Measurements from ENCODE around the gene ENO4.

ENO4 gene

GRCh38 chr10:116831790-116832189 lies 17.5 kb upstream of the ENO4 start:
- DNase-seq = no peak

DNA sequence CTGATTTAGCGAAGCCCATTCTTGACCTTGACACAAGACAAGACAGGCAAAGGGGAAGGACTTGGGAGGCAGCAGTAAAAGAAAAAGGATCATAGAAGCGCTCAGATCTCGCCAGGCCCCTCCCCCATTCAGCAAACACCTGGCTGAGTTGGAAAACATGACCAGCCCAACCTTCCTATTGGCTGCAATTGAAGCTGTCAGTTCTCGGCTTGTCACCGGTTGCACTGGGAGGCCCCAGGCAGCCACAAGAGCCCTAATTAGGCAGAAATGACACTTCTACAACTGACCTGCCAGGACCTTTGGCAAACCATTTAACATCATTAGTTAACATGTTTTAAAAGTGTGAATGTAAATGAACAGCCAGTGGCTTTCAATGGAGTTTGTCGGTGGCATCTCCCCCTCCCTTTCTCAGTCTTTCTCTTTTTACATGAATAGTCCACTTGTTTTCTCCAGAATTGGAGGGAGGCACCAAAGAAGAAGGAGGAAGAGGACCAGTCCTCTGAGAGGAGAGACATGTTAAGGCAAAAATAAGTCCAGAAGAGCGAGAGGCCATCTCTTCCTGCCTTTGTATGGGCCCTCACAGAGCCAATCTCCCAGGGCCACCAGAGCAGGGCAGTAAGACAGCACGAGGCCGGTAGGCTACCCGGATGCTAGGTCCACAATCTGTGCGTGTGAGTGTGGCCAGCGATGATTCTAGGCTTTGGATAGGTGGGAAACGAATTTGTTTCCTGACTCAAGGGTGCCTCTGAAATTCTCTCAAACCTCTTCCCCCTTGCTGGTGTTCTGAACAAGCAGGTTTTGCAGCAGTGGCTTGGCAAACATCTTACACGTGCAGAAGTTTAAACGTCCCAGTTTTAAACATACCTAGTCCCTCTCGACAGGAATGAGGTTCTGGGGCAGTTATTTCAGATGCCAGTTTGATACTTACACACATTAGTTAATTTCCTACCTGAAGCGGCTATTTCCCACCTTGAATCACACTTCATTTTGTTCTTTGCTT lies 15.0 kb upstream of the ENO4 start:
- DNase-seq = no peak

DNA sequence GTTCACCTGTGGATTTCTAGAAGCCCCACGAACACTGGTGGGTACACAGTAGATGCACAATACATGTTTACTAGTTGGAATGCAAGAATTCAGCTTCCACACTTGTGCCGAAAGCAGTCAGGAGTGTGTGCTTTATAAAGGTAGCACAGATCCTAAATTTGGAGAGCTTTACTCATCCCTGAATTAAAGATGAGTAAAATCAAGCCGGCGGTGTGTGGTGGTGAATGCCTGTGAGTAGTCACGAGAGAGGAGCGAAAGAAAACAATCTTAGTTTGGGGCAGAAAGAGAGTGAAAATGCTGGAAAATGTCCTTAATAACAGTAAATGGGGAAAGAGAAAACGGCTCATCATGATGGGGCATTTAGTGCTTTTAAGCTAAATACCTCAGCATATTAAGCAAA lies 13.6 kb upstream of the ENO4 start:
- DNase-seq = no peak

GRCh38 chr10:116836083-116836482 lies 13.2 kb upstream of the ENO4 start:
- no peak for DNase-seq

DNA sequence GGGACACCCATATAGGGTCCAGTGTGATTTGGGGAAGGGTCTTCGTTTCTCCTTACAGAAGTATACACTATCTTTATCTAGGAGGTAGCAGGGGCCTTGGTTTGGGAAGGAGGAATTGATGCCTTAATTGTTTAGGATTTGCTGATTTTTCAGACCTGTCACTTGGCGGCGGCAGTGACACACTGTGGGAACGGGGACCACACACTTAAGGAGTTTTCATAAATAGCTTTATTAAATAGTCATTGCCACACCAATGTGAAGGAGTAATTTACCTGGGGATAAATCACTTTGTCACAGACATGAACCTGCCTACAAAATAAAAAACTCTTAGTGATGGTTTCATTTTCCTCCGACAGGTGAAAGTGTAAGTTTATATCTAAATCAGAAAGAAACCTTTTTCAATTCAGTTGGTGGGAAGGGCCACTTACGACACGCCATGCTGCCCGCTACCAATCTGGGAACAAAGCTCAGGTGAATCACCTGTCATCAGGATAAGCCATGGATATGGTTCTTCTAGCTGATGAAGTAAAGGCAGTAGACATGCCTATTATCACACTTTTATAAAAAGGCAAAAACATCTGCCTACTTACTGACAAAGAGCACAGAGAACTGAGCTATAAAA lies 12.3 kb upstream of the ENO4 start:
- no peak for DNase-seq

DNA sequence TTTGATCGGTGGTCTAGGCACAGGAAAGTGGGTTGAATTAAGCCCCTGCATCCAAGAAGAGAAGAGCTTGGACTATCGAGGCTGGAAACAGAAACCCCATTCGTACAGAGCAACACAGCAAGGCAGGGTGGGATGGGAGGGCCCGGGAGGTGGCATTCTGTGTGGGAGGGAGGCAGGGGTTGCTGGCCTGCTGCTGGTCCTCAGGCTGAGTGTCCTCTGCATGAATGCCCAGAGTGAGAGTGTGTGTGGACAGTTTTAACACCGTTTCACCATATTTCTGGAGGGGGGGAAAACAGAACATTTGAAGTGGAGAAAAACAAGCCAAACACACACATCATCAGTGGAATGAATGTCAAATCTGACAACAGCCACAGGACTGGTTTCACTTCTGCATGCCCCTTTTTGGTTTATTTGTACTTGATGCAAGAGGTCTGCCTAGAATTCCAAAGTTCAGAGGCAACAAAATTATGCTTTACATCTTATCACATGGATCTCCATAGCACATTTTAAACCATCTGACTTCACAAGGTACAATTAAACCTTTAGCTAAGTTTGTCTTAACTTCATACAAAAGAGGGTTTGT lies 11.1 kb upstream of the ENO4 start:
- no peak for DNase-seq

GRCh38 chr10:116840389-116841075 lies 8.8 kb upstream of the ENO4 start:
- DNase-seq = no peak

DNA sequence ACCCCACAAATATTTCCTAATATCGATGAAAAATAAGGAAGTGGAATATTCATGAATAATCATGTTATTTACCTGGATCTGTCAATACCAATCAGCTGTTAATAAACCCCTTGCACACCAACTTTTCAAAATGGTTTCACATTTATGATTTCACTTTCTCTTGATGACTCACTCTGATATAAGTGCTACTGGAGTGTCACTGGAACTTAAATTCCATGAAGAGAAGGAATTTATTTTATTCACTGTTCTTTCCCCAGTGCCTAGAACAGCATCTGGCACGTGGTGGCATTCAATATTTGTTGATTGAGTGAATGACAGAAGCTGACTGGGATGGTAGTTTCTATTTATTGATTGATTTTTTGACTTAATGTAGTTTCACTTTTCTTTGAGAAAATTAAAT lies 3.5 kb upstream of the ENO4 start:
- DNase-seq = no peak

- DNase-seq = peak in 1 of 2 experiments; percentile 7
Observed at GRCh38 chr10:116848032-116848943, 1.0 kb upstream of the ENO4 start.

DNA sequence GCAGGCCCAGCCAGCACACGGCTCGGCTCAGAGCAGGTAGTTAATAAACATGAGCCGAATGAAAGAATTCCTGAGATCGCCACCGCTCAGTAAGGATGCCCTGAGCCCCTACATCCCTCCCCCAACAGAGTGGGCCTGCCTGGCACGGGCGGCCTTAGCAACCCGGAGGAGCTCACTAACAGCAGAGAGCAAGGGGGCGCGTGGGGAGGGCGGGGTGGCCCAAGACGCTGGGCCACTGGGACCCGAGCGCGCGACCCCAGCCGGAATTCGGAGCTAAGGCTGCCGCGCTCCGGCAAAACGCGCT lies 403 bp upstream of the ENO4 start:
- DNase-seq = no peak

GRCh38 chr10:116850058-116850611 lies 836 bp downstream of the ENO4 start:
- DNase-seq = no peak

DNA sequence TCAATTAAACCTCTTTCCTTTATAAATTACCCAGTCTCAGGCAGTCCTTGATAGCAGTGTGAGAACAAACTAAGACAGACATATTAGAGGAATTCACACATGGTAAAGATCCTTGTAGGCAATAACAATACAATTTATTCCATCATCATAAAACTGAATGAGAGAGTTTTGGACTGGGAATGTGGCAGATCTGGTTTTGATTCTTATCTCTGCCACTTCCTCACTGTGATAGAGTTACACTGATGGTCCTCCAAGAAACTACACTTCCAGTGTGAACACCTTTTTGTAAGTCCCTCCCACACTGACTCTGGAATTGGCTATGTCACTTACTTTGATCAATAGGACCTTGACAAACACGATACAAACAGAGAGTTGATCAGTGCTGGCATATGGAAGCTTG lies 2.9 kb downstream of the ENO4 start:
- no peak for DNase-seq

GRCh38 chr10:116853287-116853686 lies 4.0 kb downstream of the ENO4 start:
- no peak for DNase-seq

- no peak for DNase-seq
Observed at GRCh38 chr10:116853701-116854100, 4.4 kb downstream of the ENO4 start.

DNA sequence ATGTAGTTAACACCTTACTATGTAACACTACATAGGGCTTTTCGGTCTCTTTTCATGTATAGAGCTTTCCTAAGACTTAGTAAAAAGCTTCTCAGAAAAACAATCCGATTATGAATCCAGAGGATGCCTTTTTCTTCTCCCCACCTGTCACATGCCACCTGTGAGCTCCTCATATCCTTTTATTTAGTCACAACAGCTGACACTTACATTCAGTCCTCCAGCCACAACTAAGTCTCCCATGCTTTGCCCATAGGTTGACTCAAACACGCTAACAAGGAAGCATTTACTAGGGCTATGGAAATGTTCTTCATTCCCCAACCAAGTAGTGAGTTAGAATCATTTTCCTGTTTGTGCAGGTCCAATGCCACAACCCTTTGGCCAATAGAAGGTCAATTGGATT lies 7.9 kb downstream of the ENO4 start:
- no peak for DNase-seq

DNA sequence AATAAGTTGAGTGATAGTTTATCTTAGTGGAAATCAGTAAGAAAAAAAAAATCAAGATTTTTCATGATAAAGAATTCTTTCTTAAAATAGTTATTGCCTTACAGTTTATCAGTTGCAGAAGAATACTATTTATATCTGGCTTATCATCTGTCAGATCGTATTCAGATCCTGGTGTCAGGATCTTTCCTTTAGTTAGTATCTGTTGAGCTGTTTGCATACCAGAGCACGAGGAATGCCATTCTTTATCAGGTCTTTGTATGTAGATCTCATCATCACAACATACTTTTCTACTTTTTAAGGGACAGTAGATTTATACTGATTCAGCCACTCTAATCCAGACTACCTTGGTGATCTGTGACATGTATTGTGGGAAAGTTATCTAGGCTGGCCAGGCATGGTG lies 12.5 kb downstream of the ENO4 start:
- no peak for DNase-seq

- no peak for DNase-seq
Observed at GRCh38 chr10:116864436-116864835, 15.1 kb downstream of the ENO4 start.

- no peak for DNase-seq
Observed at GRCh38 chr10:116866066-116866465, 16.8 kb downstream of the ENO4 start.

- no peak for DNase-seq
Observed at GRCh38 chr10:116866987-116867595, 17.8 kb downstream of the ENO4 start.

- DNase-seq = no peak
Observed at GRCh38 chr10:116868198-116868676, 18.9 kb downstream of the ENO4 start.

- DNase-seq = no peak
Observed at GRCh38 chr10:116868722-116869121, 19.4 kb downstream of the ENO4 start.

All from stimulated activated CD4-positive, alpha-beta T cell treated with anti-CD3 and anti-CD28 coated beads, Interleukin-4, amount 100 ng/mL, for 4 hours (primary cell).